SU-DHL-6 (cell line): ENCODE data around the gene LRRC4B.
"Not testable (repeated sequence)": the region's sequence is repeated elsewhere in the genome, so short reads cannot be mapped to it uniquely, and the experiment has no call there.

Experiments
- EZH2phosphoT487 ChIP-seq: fragments of 200-600 bp; sonication (generic), shearing (Covaris generic); conservative IDR thresholded peaks from 2 replicates; pipeline ENCODE4 v1.6.1; 2018; ENCODE audit warnings: mild to moderate bottlenecking, antibody characterized with exemption, low read length, moderate library complexity, mixed read lengths
- TF ChIP-seq, protein P1 (sequence below): fragments of 200-600 bp; sonication (generic); IDR thresholded peaks from one replicate; pipeline ENCODE4 v1.5.1; 2017; ENCODE audit warnings: antibody characterized with exemption, mild to moderate bottlenecking, low read length, moderate library complexity; ENCODE audit not compliant: insufficient read depth, poor library complexity, severe bottlenecking

DNA sequence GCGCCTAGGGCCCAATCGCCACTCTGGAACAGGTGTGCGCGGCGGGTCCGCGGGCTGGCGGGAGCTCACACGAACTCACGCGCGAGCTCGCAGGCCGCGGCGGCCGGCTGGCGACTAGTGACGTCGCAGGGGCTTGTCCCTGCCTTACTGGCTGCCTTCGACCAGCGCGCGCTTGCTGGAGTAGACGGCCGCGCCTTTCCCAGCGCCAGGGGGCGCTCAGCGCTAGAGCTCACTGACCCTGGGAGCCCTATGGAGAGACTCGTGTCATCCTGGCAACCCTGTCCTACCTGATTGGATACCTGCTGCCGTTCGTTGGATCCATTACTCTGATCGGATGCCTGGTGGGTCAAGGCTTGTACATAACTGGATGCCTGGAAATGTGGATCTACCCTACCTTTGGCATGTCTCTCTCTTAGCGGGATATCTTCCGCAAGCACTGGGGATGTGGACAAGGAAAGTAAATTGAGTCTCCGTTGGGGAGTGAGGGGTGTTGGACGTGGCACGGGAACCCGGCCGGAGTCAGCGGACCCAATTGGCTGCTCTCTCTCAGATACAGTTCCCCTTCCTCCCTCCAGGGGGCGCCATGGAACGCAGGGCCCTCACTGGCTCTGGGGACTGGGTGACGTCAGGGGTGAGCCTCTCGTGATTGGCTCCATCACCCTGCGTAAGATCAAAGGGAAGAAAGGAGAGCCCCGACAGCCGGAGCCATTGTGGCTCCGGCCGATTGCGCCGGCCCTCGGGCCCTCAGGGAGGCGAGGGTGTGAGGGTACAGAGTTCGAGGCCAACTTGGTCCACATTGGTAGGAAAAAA lies 36.2 kb upstream of the LRRC4B start:
- TF ChIP-seq, protein P1, sequence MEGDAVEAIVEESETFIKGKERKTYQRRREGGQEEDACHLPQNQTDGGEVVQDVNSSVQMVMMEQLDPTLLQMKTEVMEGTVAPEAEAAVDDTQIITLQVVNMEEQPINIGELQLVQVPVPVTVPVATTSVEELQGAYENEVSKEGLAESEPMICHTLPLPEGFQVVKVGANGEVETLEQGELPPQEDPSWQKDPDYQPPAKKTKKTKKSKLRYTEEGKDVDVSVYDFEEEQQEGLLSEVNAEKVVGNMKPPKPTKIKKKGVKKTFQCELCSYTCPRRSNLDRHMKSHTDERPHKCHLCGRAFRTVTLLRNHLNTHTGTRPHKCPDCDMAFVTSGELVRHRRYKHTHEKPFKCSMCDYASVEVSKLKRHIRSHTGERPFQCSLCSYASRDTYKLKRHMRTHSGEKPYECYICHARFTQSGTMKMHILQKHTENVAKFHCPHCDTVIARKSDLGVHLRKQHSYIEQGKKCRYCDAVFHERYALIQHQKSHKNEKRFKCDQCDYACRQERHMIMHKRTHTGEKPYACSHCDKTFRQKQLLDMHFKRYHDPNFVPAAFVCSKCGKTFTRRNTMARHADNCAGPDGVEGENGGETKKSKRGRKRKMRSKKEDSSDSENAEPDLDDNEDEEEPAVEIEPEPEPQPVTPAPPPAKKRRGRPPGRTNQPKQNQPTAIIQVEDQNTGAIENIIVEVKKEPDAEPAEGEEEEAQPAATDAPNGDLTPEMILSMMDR: not testable (repeated sequence)
- TF ChIP-seq EZH2phosphoT487: not testable (repeated sequence)
